ENCODE results near the gene IQCB1. TPM values are rescaled to one million over a fixed set of nuclear protein-coding genes. Genes with fewer than 3 reads are reported as not detected.
"Not testable (repeated sequence)": the region's sequence is repeated elsewhere in the genome, so short reads cannot be mapped to it uniquely, and the experiment has no call there.

The IQCB1 gene
- polyA plus RNA-seq, 3 donors = 29.3 to 44.5 (median 36.7) TPM

DNA sequence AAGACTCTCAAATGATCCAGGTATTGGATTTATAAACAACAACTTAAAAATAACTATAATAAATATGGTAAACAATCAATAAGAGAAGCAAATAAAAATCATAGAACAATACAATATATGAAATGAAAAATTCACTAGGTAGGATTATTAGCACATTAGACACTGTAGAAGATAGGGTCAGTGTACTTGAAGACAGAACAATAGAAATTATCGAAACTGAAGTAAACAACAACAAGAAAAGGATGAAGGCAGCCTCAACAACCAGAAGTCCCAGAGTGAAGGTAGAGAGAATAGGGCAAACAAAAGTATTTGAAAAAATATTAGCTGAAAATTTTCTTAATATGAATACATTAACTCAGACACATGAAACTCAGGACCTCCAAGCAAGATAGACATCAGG is 11.9 kb downstream of the IQCB1 start:
- DNase-seq (ENCODE audit: extremely low read depth in 1 of 11, low read depth in 9 of 11, low spot score in 4 of 11) = no peak

DNA sequence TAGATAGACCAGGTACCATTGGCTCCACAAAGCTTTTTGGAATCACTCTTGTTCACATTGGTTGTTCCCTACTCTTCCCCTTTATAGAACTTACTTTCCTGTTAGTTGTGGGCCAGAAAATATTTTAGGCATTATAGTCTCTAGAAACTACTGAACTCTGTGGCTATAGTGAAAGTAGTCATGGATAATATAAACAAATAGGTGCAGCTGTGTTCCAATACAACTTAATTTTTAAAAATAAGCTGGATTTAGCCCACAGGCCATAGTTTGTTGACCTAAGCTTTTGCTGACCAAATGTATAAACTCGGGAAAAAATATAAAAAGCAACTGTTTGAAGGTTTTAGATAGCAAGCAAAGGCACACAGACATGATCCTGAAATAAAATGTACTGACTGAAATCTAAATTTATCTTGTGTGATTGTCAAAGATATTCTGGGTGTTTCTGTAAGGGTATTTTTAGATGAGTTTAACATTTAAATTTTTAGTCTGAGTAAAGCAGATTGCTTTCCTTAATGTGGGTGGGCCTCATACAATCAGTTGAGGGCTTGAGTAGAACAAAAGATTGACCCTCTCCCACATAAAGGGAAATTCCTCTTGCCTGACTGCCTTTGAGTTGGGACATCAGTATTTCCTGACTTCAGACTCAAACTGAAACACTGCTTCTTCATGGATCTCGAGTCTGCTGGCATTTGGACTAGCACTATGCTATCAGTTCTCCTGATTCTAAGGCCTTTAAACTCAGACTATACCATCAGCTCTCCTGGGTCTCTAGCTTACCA is 13.2 kb downstream of the IQCB1 start:
- DNase-seq (ENCODE audit: extremely low read depth in 1 of 11, low read depth in 9 of 11, low spot score in 4 of 11) = no peak

DNA sequence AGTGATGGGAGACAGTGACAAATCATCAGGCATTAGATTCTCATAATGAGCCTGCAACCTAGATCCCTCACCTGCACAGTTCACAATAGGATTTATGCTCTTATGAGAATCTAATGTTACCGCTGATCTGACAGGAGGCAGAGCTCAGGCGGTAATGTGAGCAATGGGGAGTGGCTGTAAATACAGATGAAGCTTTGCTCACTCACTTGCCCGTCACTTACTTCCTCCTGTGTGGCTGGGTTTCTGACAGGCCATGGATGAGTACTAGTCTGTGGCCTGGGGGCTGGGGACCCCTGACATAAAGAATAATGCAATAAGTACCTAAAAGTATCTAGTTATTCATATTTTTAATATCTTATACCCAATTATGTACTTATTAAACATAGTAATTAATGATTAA is 15.6 kb downstream of the IQCB1 start:
- DNase-seq (ENCODE audit: extremely low read depth in 1 of 11, low read depth in 9 of 11, low spot score in 4 of 11) = no peak

DNA sequence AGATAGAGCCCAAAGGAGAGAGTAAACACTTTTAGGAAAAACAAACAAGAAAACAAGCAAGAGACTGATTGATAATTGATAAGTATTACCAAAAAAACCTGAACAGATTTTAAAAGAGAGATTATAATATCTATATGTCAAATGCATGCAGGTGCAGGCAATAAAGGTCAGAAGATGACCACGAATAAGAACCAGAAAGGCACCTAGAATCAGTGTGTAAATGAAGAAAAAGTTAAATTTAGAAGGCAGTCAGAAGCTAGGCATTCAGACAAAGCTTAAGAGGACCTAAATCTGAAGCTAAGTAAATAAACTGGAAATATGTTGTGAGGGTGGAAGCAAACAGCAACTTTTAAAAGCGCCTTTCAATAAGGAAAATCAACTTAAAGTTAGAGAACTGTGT is 16.3 kb downstream of the IQCB1 start:
- DNase-seq (ENCODE audit: extremely low read depth in 1 of 11, low read depth in 9 of 11, low spot score in 4 of 11) = no peak

DNA sequence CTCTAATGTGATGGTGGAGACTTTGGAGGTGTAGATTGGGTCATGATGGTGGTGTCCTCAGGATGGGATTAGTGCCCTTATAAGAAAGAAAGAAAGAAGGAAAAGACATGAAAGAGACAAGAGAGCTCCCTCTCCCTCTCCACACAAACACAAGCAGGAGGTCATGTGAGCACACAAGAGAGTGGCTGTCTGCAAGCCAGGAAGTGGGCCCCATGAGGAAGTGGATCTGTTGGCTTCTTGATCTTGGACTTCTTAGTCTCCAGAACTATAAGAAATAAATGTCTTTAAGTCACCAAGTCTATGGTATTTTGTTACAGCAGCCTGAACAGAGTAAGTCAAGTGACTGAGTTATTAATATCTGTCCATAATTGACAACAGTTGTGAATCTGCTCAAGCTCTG is 17.1 kb downstream of the IQCB1 start:
- DNase-seq (ENCODE audit: extremely low read depth in 1 of 11, low read depth in 9 of 11, low spot score in 4 of 11) = no peak

DNA sequence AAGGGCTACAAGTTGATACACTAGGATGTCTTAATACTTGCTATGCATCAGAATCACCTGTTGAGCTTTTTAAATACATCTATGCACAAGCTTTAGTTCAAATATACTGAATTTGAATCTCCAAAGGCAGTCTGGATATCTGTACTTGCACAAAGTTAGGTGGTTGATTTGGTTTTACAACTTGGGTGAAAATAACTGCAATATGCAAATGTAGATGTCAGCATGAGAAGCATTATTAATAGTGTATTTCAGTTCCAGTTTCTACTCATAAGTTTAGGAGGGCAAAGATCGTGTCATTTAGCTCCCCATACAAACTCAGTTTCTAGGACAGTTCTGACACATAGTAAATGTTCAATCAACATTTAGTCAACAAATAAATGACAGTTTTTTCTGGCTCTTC is 25.6 kb downstream of the IQCB1 start:
- DNase-seq (ENCODE audit: extremely low read depth in 1 of 11, low read depth in 9 of 11, low spot score in 4 of 11) = no peak

DNA sequence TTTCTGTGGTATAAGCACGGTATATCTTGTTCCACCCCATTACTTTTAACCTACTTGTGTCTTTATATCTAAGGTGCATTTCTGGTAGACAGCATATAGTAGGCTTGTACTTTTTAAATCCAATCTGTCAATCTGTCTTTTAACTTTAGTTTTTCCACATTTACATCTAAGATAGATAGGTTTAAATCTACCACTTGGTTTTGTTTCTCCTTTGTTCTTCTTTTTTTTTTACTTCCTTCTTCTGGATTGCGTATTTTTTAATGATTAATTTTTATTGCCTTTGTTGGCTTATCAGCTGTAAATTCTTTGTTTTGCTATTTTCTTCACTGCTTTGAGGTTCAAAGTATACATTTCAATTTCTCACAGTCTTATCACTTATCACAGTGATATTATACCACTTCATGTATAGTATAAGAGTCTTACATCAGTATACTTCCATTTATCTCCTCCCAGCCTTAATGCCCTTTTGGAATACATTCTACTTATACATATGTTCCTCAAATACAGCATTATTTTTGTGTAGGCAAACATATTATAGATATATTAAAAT is 31.0 kb downstream of the IQCB1 start:
- DNase-seq (ENCODE audit: extremely low read depth in 1 of 11, low read depth in 9 of 11, low spot score in 4 of 11) = no peak

DNA sequence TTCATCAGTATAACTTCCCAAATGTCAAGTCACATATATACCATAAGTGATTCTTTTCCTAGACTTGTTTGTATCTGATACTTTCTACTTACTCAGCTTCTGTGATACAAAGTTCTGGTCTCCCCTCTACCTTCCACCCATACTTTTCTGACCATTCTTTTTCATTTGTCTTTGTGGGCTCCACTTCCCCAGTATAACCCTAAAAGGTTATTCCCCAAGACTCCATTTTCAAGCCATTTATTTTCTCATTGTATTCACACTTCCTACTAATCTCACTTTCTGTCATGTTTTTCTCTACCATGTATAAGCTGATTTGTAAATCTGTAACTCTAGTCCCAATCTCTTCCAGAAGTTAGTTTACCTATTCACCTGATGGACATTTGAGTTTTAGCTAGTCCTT is 34.0 kb downstream of the IQCB1 start:
- DNase-seq (ENCODE audit: extremely low read depth in 1 of 11, low read depth in 9 of 11, low spot score in 4 of 11) = no peak

DNA sequence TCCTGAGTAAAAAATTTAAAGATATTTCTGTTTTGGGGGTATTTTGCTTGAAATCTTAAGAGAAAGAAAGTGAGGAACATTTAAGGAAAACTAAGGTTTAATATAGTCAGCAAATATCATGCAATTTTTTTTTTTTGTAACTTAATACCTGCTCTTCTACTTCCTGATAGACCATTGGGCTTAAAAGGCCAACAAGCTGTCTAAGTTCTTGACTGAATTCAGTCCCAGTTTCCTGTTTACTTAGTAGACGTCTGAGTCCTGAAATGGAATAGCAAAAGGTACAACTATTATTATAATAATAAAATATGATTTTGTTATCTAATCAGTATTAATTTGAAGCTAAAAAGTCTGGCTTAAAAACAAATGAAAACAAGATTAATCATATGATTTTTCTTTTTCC is 37.9 kb downstream of the IQCB1 start:
- DNase-seq (ENCODE audit: extremely low read depth in 1 of 11, low read depth in 9 of 11, low spot score in 4 of 11) = no peak

DNA sequence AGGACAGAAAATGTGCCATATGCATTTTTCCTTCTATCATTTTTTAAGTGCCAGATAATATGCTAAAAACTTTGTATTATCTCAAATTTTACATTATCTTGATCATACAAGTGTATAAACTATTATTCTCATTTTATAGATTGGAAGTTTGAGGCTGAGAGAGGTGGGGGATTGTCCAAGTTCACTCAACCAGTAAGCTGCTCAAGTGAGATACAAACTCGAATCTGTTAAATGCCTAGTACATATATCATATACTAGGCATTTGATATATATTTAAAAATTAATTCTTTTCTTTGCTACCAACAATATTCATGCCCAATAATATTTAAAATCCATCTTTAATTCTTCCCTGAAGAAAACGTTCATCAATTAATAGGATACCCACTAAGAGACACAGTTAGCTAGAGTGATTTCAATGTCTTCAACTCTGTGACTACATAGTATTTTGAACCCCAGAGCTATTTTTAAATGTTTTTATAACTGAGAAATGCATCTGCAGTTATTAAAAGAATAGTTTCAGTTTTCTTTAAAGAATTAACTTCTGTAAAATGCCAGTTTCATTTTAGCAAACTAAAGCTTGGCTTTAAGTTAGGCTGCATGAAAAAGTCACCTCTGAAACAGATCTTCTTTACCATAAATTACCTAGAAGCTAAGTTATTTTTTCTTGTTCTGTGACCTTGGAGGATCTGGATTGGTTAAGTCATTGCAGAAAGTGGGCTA is 40.4 kb downstream of the IQCB1 start:
- no peak for DNase-seq (ENCODE audit: extremely low read depth in 1 of 11, low read depth in 9 of 11, low spot score in 4 of 11)

DNA sequence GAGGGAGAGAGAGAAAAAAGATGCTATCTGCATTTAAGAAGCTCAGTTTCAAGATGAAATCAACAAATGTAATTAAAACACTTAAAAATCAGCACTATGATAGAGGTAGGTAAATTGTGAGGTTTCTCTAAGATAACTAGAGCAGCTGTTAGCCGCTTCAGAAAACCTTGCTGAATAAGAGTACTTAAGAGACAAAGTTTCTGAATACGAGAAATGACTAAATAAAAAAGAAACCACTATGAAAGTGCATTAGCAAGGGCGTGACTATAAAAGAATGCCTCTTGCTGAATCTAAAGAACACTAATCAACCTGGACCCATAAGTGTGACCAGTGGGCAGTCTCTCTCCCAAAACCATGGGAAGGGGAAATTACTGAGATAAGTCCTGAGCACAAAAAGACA is 41.8 kb downstream of the IQCB1 start:
- no peak for DNase-seq (ENCODE audit: extremely low read depth in 1 of 11, low read depth in 9 of 11, low spot score in 4 of 11)

DNA sequence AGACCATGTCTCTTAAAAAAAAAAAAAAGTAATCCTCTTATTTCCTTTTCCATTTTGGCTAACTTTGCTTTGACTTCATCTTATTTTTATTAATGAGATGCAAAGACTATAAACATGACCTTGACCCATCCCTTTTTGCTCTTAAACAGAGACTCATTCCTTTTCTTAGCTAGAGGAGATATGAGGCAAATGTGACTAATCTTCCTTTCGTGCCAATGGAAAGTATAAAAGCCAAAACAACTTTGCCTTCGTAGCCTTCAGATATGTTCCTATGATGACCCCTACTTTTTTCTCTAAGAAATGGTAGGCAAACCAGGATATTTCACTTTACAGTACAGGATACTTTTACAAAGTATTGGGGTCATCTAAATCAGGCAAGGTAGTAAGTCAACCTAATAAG is 48.4 kb downstream of the IQCB1 start:
- no peak for DNase-seq (ENCODE audit: extremely low read depth in 1 of 11, low read depth in 9 of 11, low spot score in 4 of 11)

DNA sequence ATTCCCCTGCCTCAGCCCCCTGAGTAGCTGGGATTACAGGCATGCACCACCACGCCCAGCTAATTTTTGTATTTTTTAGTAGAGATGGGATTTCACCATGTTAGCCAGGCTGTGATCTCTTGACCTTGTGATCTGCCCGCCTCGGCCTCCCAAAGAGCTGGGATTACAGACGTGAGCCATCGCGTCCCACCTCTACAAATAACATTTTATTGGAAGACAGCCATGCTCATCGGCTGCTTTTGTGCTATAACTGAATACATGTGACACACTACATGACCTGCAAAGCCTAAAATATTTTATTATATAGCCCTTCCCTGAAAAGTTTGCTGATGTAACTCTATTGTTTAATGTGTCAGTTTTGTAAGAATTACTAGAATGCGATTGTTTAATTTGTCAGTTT is 52.1 kb downstream of the IQCB1 start:
- DNase-seq (ENCODE audit: extremely low read depth in 1 of 11, low read depth in 9 of 11, low spot score in 4 of 11) = not testable (repeated sequence)

DNA sequence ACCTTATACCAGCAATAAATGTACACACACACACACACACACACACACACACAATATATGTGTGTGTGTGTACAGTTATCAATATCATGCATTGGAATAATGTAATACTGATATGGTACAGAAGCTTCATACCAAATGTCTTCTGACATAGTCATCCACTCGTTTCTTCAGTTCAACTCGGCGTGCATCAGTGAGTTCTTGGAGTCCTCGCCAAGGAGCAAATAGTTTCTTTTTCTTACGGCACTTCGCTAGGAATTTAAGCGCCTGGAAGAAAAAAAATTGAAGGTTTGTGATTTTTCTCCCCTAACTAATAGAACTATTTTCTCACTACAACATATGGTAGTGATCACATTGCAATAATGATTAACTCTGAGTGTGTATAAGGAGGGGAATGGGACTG is 53.2 kb downstream of the IQCB1 start:
- DNase-seq (ENCODE audit: extremely low read depth in 1 of 11, low read depth in 9 of 11, low spot score in 4 of 11) = no peak

DNA sequence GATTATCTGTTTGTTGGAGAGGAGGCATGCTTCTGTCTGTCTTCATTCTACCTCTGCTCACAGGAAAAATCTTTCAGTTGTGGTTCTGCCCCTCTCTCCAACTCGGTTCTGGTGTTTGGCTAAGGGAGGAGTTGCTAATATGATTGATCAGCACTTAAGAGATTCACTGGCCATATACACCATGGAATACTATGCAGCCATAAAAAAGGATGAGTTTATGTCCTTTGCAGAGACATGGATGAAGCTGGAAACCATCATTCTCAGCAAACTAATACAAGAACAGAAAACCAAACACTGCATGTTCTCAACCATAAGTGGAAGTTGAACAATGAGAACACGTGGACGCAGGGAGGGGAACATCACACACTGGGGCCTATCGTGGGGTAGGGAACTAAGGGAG is 59.8 kb downstream of the IQCB1 start:
- DNase-seq (ENCODE audit: extremely low read depth in 1 of 11, low read depth in 9 of 11, low spot score in 4 of 11) = not testable (repeated sequence)

DNA sequence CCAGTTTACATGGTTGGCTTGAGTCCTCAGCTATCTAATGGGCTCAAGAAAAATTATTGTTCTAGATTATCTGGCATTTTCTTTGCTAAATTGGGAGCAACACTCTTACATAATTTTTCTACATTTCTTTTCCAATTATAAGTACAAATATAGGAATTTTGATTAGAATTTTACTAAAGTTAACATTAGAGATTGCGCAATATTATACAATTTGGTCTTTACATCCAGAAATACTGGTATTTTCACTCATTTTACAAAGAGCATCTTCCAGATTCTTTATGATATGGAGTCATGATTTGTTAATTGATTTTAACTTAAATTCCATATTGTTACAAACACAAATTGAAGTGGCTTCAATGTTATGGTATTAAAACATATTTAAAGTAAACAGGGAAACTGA is 65.6 kb downstream of the IQCB1 start:
- DNase-seq (ENCODE audit: extremely low read depth in 1 of 11, low read depth in 9 of 11, low spot score in 4 of 11) = no peak

DNA sequence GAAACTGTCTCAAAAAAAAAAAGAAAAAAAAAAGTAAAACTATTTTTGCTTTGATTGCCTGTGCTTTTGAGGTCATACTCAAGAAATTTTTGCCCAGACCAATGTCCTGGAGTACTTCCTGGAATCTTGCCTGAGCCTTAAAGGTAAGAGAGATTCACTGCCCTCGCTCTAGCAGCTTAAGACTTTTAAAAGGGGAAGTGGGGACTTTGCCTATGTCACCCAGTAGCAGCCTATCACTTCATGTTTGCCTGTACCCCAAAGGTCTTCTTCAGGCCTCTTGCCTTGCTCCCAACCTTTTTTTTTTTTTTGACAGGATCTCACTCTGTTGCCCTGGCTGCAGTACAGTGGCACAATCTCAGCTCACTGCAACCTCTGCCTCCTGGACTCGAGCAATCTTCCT is 66.4 kb downstream of the IQCB1 start:
- DNase-seq (ENCODE audit: extremely low read depth in 1 of 11, low read depth in 9 of 11, low spot score in 4 of 11) = no peak

DNA sequence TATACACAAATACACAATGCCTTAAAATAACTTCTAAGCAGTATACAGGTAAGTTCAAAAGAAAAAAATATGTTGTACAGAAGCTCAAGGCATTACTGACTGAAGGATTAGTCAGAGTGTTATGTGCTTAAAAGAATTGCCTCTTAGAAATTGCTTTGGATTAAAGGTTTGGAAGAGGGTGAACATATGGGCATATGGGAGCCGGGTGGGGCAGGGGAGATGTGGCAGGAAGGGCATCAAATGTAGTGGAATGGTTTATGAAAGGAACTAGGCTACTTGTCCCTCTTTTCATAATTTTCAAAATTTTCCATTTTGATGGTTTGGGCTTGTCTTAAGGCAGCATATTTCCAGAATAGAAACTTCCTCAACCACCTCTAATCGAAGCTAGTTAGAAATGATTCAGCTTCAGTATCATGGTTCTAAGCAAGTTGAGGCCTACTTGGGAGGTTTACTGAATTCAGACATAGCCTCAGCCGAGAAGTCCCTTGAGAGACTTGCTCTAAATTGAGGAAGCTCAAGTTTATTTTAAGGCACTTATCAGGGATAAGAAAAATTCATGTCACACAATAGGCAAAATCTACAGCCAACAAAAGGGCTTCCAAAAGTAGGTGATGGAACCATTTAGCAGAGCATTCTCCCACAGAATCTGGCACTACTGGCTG is 75.2 kb downstream of the IQCB1 start:
- no peak for DNase-seq (ENCODE audit: extremely low read depth in 1 of 11, low read depth in 9 of 11, low spot score in 4 of 11)

DNA sequence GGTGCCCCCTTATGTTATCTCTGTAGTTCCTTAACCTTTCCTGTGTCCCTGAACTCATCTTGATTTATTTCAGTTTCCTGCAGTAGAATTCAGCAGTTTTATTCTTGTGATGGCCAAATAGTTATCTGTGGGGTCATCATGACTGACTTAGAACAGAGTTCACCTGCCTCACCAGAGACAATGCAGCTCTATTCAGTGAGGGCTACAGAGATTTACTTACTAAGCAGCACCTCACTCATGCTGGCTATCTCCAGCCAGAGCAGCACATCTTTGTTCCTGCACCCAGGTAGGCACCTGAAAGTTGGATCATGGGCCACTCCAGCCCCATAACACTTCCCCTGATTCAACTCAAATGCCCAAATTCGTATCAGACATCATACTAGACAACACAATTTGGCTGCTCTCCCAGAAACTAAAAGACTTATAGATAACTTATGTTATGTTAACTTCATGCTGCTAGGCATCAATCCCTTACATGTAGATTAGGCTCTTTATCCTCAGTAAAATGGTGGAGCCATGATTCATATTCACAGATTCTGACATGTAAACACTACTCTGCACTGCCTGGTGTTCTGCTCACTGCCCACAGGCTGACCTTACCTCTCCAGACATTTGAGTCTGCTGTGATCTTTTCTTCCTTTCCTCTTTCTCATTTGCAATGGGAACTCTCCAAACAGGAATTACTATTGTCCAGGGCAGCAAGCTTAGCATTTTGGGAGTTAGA is 76.0 kb downstream of the IQCB1 start:
- no peak for DNase-seq (ENCODE audit: extremely low read depth in 1 of 11, low read depth in 9 of 11, low spot score in 4 of 11)

Data from renal cortex interstitium (tissue), 11 donors.